Osteoblast (primary cell): Measurements from ENCODE around the gene KRT8. TPM values are rescaled to one million over a fixed set of nuclear protein-coding genes. Genes with fewer than 3 reads are reported as not detected.

Experiments
- DNase-seq: peaks from one replicate; pipeline ENCODE4 v3.0.0; 2011; ENCODE audit warnings: low spot score, mixed read lengths; ENCODE audit not compliant: insufficient read length; ENCODE audit errors: missing footprints
- H2AFZ ChIP-seq: 2 replicates; pipeline ENCODE4 v1.6.0; 2011; ENCODE audit warnings: mild to moderate bottlenecking, low read length
- H3K27ac ChIP-seq: 2 replicates; pipeline ENCODE4 v1.5.1; 2011; ENCODE audit warnings: mild to moderate bottlenecking, low read depth, low read length, moderate library complexity
- H3K27me3 ChIP-seq: 2 replicates; pipeline ENCODE4 v1.6.0; 2012; ENCODE audit warnings: mild to moderate bottlenecking, control low read depth, inconsistent platforms, low read length, moderate library complexity; ENCODE audit not compliant: insufficient read depth
- H3K36me3 ChIP-seq: 2 replicates; pipeline ENCODE4 v1.5.1; 2011; ENCODE audit warnings: mild to moderate bottlenecking, low read length, control low read depth, moderate library complexity; ENCODE audit not compliant: insufficient read depth
- H3K4me1 ChIP-seq: 2 replicates; pipeline ENCODE4 v1.5.1; 2011; ENCODE audit warnings: mild to moderate bottlenecking, low read length, control low read depth, moderate library complexity; ENCODE audit not compliant: insufficient read depth
- H3K4me2 ChIP-seq: 2 replicates; pipeline ENCODE4 v1.6.0; 2011; ENCODE audit warnings: mild to moderate bottlenecking, low read length; ENCODE audit not compliant: insufficient read depth
- H3K4me3 ChIP-seq: fragments of 200-600 bp; sonication (generic); 3 replicates; pipeline ENCODE4 v1.5.1; 2012; ENCODE audit warnings: mild to moderate bottlenecking, low read length, inconsistent platforms; ENCODE audit not compliant: insufficient read depth
- H3K79me2 ChIP-seq: 2 replicates; pipeline ENCODE4 v1.6.0; 2012; ENCODE audit warnings: mild to moderate bottlenecking, low read length, control low read depth, inconsistent platforms; ENCODE audit not compliant: insufficient read depth
- H3K9me3 ChIP-seq: 2 replicates; pipeline ENCODE4 v1.5.1; 2011; ENCODE audit warnings: low read depth, low read length, control low read depth
- H4K20me1 ChIP-seq: 2 replicates; pipeline ENCODE4 v1.6.0; 2012; ENCODE audit warnings: mild to moderate bottlenecking, low read length, control low read depth; ENCODE audit not compliant: insufficient read depth
- total RNA-seq: library from RNA; depleted of rRNA; stranded (reverse); fragments of >200 nt; gene quantifications from 2 replicates; pipeline ENCODE4 v1.2.3, GENCODE V29; 2012
- TF ChIP-seq, protein P1 (sequence below): IDR thresholded peaks from 2 replicates; pipeline ENCODE4 v1.5.1; 2011; ENCODE audit warnings: mild to moderate bottlenecking, low read depth, low read length, moderate library complexity; ENCODE audit errors: extremely low read depth

The KRT8 gene
- total RNA-seq, 1 donor = 5.1 TPM

DNA sequence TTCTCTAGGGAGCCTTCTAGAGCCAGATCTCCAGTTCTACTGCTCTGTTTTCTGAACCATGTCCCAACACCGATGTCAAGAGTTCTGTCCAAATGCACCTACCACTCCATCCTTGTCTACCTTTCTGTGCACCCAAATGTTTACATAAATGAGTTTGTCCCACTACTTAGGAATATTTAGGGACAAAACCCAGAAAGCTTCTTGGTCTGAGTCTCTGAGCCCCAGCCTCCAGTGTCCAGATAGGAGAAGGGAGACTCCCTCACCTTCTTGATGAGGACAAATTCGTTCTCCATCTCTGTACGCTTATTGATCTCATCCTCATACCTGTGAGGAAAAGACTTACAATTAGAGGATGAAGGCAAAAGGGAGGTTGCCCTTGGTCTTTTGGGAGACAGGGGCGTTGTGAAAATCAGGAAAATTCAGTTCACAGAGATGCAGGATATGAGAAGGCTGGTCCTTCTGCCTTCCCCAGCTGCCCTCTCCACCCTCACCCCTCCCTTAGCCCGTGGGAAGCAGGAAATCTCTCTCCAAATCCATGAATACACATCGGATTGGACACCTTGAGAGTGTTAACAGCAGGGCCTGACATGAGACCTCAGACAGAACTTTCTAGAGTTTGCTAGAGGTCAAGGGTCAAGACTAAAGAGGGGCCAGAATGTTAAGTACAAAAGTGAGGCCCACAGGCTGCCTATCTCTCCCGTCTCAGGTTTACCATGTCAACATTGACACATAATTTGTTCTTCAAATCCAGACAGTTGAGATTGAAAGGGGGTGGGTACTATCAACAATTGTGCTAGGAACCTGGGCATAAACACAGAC, 3.8 kb downstream of the KRT8 start:
- H3K9me3 ChIP-seq = no peaks in the 10 kb centered on the region
- H3K4me1 ChIP-seq = peaks cover 6% of the 10 kb centered on the region
- peak; percentile 65 for DNase-seq
- H3K36me3 ChIP-seq = no peaks in the 10 kb centered on the region
- H3K79me2 ChIP-seq = no peaks in the 10 kb centered on the region
- H2AFZ ChIP-seq = no peak overlapping the region
- H3K27me3 ChIP-seq = no peaks in the 10 kb centered on the region
- no peak overlapping the region for H3K4me2 ChIP-seq
- H3K4me3 ChIP-seq = no peak overlapping the region
- TF ChIP-seq, protein P1, sequence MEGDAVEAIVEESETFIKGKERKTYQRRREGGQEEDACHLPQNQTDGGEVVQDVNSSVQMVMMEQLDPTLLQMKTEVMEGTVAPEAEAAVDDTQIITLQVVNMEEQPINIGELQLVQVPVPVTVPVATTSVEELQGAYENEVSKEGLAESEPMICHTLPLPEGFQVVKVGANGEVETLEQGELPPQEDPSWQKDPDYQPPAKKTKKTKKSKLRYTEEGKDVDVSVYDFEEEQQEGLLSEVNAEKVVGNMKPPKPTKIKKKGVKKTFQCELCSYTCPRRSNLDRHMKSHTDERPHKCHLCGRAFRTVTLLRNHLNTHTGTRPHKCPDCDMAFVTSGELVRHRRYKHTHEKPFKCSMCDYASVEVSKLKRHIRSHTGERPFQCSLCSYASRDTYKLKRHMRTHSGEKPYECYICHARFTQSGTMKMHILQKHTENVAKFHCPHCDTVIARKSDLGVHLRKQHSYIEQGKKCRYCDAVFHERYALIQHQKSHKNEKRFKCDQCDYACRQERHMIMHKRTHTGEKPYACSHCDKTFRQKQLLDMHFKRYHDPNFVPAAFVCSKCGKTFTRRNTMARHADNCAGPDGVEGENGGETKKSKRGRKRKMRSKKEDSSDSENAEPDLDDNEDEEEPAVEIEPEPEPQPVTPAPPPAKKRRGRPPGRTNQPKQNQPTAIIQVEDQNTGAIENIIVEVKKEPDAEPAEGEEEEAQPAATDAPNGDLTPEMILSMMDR = no peak
- no peak overlapping the region for H3K27ac ChIP-seq
- H4K20me1 ChIP-seq = no peaks in the 10 kb centered on the region

DNA sequence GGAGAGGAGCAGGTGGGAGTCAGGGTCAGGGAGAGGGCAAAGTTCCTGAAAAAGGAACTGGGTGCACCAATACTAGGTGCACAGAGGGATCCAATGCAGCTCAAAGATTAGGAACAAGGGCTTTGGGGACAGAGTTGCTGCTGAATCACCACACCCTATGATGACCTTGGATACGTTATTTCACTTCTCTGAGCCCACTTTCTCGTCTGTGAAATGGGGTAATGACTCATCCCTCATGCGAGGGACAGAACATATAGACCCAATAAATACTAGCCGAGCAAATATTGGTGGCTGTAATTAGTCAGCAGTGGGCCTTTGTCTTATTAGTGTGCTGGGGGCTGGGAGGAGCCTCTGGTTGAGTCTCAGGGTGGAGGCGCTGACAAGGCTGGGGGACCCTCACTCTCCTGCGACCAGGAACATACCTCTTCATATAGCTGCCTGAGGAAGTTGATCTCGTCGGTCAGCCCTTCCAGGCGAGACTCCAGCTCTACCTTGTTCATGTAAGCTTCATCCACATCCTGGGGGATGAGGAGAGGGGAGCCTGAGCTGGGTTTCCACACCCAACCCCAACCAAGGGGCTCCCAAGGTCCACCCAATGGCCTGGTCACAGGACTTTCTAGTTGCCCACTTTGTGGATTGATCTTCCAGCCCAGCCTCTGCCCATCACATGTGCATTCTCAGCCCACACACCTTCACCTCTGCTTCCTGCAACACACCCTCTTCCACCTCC, 4.5 kb downstream of the KRT8 start:
- Histone ChIP-seq H3K36me3 (no peaks in the 10 kb centered on the region), H3K4me1 (peaks cover 6% of the 10 kb centered on the region), H3K9me3 (no peaks in the 10 kb centered on the region), H2AFZ (no peak overlapping the region), H3K4me2 (no peak overlapping the region), H3K27ac (no peak overlapping the region), H3K79me2 (no peaks in the 10 kb centered on the region), H4K20me1 (no peaks in the 10 kb centered on the region), H3K4me3 (no peak overlapping the region), H3K27me3 (no peaks in the 10 kb centered on the region)
- no peak for DNase-seq
- TF ChIP-seq, protein P1 = no peak

DNA sequence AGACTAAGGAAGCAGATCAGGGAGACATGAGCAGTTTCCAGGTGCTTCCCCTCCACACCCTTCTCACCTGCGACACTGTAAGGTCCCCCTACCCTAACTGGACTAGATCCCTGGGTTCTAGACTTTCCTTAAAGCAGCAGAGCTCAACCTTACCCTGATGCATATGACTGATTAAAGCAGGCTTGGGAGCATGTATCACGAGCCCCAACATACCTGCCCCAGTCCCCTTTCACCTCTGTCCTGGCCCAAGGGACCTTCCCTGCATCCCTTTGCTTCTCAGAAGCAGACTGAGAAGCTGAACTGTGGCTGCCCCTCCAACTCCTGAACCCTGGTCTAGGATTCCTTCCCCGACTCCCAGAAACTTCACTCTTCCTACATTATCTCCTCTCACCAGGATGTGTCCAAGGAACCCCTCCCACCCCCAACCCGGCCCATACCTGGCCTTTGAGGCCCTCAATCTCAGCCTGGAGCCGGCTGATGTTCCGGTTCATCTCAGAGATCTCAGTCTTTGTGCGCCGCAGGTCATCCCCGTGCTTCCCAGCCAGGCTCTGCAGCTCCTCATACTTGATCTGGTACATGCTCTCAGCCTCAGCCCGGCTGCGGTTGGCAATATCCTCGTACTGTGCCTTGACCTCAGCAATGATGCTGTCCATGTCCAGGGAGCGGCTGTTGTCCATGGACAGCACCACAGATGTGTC, 5.4 kb downstream of the KRT8 start:
- TF ChIP-seq, protein P1 = no peak
- Histone ChIP-seq H3K27ac (no peak overlapping the region), H3K27me3 (no peaks in the 10 kb centered on the region), H3K36me3 (no peaks in the 10 kb centered on the region), H3K9me3 (no peaks in the 10 kb centered on the region), H3K79me2 (no peaks in the 10 kb centered on the region), H3K4me2 (no peak overlapping the region), H2AFZ (no peak overlapping the region), H3K4me3 (no peak overlapping the region), H3K4me1 (peaks cover 6% of the 10 kb centered on the region), H4K20me1 (no peaks in the 10 kb centered on the region)
- DNase-seq = no peak
